ENCODE data around the gene IGSF1. TPM values are rescaled to one million over a fixed set of nuclear protein-coding genes. Genes with fewer than 3 reads are reported as not detected.

The IGSF1 gene
- total RNA-seq, 1 experiment from 2014 or later = 0.48 TPM

DNA sequence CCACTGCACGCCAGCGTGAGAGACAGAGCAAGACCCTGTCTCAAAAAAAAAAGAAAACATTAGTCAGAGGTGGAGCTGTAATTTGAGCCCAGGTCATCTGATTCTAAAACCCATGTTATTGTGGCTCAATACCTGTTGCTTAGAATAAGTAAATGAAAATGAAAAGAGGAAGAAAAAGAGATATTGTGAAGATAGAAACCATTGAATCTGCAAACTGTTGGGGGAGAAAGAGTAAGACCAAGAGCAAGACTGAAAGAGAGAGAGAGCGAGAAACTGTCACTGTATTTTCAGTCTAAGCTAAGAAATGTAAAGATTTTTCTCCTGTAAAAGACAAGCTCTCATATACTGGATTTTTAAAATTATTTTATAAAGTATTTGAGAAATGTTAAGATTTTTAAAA lies 9.7 kb upstream of the IGSF1 start:
- POLR2A ChIA-PET (ENCODE audit: unreplicated experiment) = no interaction called here
- no peaks in the 10 kb centered on the region for H4K20me1 ChIP-seq (ENCODE audit: insufficient read depth)
- no peaks in the 10 kb centered on the region for H3K36me3 ChIP-seq (ENCODE audit: low read depth)
- no peaks in the 10 kb centered on the region for H3K79me2 ChIP-seq (ENCODE audit: low read depth)
- no peak for TF ChIP-seq EZH2 (IDR thresholded peaks at IDR 0.05; ENCODE audit: low read depth)
- TF ChIP-seq, protein P1, sequence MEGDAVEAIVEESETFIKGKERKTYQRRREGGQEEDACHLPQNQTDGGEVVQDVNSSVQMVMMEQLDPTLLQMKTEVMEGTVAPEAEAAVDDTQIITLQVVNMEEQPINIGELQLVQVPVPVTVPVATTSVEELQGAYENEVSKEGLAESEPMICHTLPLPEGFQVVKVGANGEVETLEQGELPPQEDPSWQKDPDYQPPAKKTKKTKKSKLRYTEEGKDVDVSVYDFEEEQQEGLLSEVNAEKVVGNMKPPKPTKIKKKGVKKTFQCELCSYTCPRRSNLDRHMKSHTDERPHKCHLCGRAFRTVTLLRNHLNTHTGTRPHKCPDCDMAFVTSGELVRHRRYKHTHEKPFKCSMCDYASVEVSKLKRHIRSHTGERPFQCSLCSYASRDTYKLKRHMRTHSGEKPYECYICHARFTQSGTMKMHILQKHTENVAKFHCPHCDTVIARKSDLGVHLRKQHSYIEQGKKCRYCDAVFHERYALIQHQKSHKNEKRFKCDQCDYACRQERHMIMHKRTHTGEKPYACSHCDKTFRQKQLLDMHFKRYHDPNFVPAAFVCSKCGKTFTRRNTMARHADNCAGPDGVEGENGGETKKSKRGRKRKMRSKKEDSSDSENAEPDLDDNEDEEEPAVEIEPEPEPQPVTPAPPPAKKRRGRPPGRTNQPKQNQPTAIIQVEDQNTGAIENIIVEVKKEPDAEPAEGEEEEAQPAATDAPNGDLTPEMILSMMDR (conservative IDR thresholded peaks at IDR 0.05) = no peak
- CTCF ChIA-PET = no interaction called here
- no TSS peak for BruUV-seq (replicated peaks)
- H3K27me3 ChIP-seq (ENCODE audit: insufficient read depth, low read depth) = no peaks in the 10 kb centered on the region
- intact Hi-C loops (cut with micrococcal nuclease; ENCODE audit: unreplicated experiment) = no loop called here
- no peak overlapping the region for H3K27ac ChIP-seq
- H2AFZ ChIP-seq = no peak overlapping the region
- DNase-seq = no peak
- no peak overlapping the region for H3K4me3 ChIP-seq
- H3K4me1 ChIP-seq (replicated peaks; ENCODE audit: insufficient read depth) = no peaks in the 10 kb centered on the region
- H3K9me2 ChIP-seq (ENCODE audit: insufficient read depth) = no peaks in the 10 kb centered on the region
- H3K9me3 ChIP-seq (ENCODE audit: insufficient read depth, low read depth) = no peaks in the 10 kb centered on the region
- H3K4me2 ChIP-seq = no peak overlapping the region
- no peaks in the 10 kb centered on the region for H3F3A ChIP-seq (ENCODE audit: insufficient read depth, low read depth)

DNA sequence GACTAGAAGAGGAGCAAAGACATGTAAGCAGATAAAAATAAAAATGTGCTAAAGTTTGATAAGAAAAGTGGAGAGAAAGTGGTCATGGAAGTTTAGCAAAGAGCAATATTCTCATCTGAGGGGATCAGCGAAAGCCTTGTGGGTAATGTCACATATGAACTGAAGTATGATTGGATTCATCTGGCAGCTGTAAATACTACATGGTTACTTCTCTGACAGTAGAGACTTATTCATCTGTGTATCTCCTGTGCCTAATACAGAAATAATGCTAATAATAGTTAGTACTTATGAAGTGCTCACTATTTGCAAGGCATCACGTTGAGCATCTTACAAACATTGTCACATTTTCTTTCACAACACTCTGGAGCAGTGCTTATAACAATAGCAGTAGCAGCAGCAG lies 8.9 kb upstream of the IGSF1 start:
- no peak overlapping the region for H3K27ac ChIP-seq
- BruUV-seq (replicated peaks) = no TSS peak
- no peaks in the 10 kb centered on the region for H3K9me2 ChIP-seq (ENCODE audit: insufficient read depth)
- POLR2A ChIA-PET (ENCODE audit: unreplicated experiment) = no interaction called here
- DNase-seq = no peak
- CTCF ChIA-PET = no interaction called here
- TF ChIP-seq, protein P1 (conservative IDR thresholded peaks at IDR 0.05) = no peak
- no peak for TF ChIP-seq EZH2 (IDR thresholded peaks at IDR 0.05; ENCODE audit: low read depth)
- no peaks in the 10 kb centered on the region for H3K4me1 ChIP-seq (replicated peaks; ENCODE audit: insufficient read depth)
- intact Hi-C loops (cut with micrococcal nuclease; ENCODE audit: unreplicated experiment) = no loop called here
- H3K36me3 ChIP-seq (ENCODE audit: low read depth) = no peaks in the 10 kb centered on the region
- no peaks in the 10 kb centered on the region for H3F3A ChIP-seq (ENCODE audit: insufficient read depth, low read depth)
- no peak overlapping the region for H2AFZ ChIP-seq
- H3K27me3 ChIP-seq (ENCODE audit: insufficient read depth, low read depth) = no peaks in the 10 kb centered on the region
- no peaks in the 10 kb centered on the region for H3K79me2 ChIP-seq (ENCODE audit: low read depth)
- no peak overlapping the region for H3K4me2 ChIP-seq
- no peaks in the 10 kb centered on the region for H3K9me3 ChIP-seq (ENCODE audit: insufficient read depth, low read depth)
- H3K4me3 ChIP-seq = no peak overlapping the region
- H4K20me1 ChIP-seq (ENCODE audit: insufficient read depth) = no peaks in the 10 kb centered on the region

DNA sequence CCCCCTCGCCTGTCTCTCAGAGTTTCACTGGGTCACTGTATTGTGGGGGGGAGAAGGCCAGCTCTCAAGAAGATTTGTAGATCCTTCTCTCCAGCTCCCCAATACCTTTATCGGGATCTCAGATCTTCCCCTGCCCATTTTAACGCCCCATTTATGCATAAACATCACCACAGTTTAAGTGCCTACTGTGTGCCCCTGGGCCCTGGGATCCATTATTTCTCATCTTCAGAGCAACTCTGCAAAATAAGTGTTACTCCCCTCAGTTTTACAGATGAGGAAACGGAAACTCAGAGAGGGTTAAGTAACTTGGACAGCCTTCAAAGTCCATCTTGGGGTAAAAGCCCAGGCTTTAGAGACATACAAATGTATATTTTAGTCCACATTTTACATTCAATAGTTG lies 421 bp upstream of the IGSF1 start:
- Histone ChIP-seq H3K4me2 (no peak overlapping the region), H2AFZ (no peak overlapping the region), H3K36me3 (ENCODE audit: low read depth) (no peaks in the 10 kb centered on the region), H3K27me3 (ENCODE audit: insufficient read depth, low read depth) (peaks cover 4% of the 10 kb centered on the region; the same call in 1 of the 2 replicates), H4K20me1 (ENCODE audit: insufficient read depth) (no peaks in the 10 kb centered on the region), H3F3A (ENCODE audit: insufficient read depth, low read depth) (no peaks in the 10 kb centered on the region), H3K4me3 (no peak overlapping the region), H3K27ac (no peak overlapping the region), H3K9me3 (ENCODE audit: insufficient read depth, low read depth) (no peaks in the 10 kb centered on the region), H3K79me2 (ENCODE audit: low read depth) (no peaks in the 10 kb centered on the region), H3K9me2 (ENCODE audit: insufficient read depth) (no peaks in the 10 kb centered on the region), H3K4me1 (replicated peaks; ENCODE audit: insufficient read depth) (no peaks in the 10 kb centered on the region)
- no peak for DNase-seq
- intact Hi-C loops (cut with micrococcal nuclease; ENCODE audit: unreplicated experiment) = no loop called here
- no peak for TF ChIP-seq EZH2 (IDR thresholded peaks at IDR 0.05; ENCODE audit: low read depth)
- TF ChIP-seq, protein P1 (conservative IDR thresholded peaks at IDR 0.05) = no peak
- POLR2A ChIA-PET (ENCODE audit: unreplicated experiment) = no interaction called here
- no TSS peak for BruUV-seq (replicated peaks)
- CTCF ChIA-PET = no interaction called here

Data from PC-9 (cell line).